PC-9 (cell line): ENCODE results near the gene PADI3. TPM values are rescaled to one million over a fixed set of nuclear protein-coding genes. Genes with fewer than 3 reads are reported as not detected.

ENCODE experiments used
- BruUV-seq: library from RNA; stranded (reverse); fragments of 400-500 nt; replicated peaks from 2 replicates; lab custom pipeline; 2021; lab: Mats Ljungman, UMichigan
- CTCF ChIA-PET: fragments of 300-600 bp; sonication (Branson Sonifier 250); formaldehyde crosslinking; loops from one replicate; lab custom pipeline; 2022; ENCODE audit warnings: antibody characterized with exemption; lab: Charles Lee
- POLR2A ChIA-PET: fragments of 300-600 bp; sonication (Branson Sonifier 250); formaldehyde crosslinking; loops from one replicate; lab custom pipeline; 2022; ENCODE audit warnings: antibody characterized with exemption; ENCODE audit not compliant: unreplicated experiment; lab: Charles Lee
- DNase-seq, 2 experiments: peaks; one replicate each; pipeline versions ENCODE4 v3.0.0 to v3.0.0-alpha.2; 2015 to 2022; ENCODE audit warnings: mixed read lengths in 1 of 2
- H2AFZ ChIP-seq: fragments of 200-600 bp; sonication (generic); 2 replicates; pipeline ENCODE4 v1.8.1; 2017; ENCODE audit warnings: antibody characterized with exemption
- H3F3A ChIP-seq: fragments of 200-600 bp; sonication (generic); 2 replicates; pipeline ENCODE4 v1.8.1; 2017; ENCODE audit warnings: antibody characterized with exemption, mild to moderate bottlenecking, low read depth; ENCODE audit not compliant: insufficient read depth
- H3K27ac ChIP-seq: fragments of 200-600 bp; sonication (generic); 2 replicates; pipeline ENCODE4 v1.6.1; 2016; ENCODE audit warnings: mixed run types
- H3K27me3 ChIP-seq: fragments of 200-600 bp; sonication (generic); 2 replicates; pipeline ENCODE4 v1.6.1; 2016; ENCODE audit warnings: low read depth, mixed run types; ENCODE audit not compliant: insufficient read depth
- H3K36me3 ChIP-seq: fragments of 200-600 bp; sonication (generic); 2 replicates; pipeline ENCODE4 v1.6.1; 2016; ENCODE audit warnings: low read depth, mixed run types
- H3K4me1 ChIP-seq: fragments of 200-600 bp; sonication (generic); replicated peaks from 2 replicates; pipeline ENCODE4 v1.6.1; 2016; ENCODE audit warnings: mixed run types; ENCODE audit not compliant: insufficient read depth
- H3K4me2 ChIP-seq: fragments of 200-600 bp; sonication (generic); 2 replicates; pipeline ENCODE4 v1.6.1; 2017; ENCODE audit warnings: mixed run types
- H3K4me3 ChIP-seq: fragments of 200-600 bp; sonication (generic); 2 replicates; pipeline ENCODE4 v1.6.1; 2016; ENCODE audit warnings: mixed run types
- H3K79me2 ChIP-seq: fragments of 200-600 bp; sonication (generic); 2 replicates; pipeline ENCODE4 v1.6.1; 2017; ENCODE audit warnings: low read depth, mixed run types
- H3K9me2 ChIP-seq: fragments of 200-600 bp; sonication (generic); 2 replicates; pipeline ENCODE4 v1.8.1; 2017; ENCODE audit warnings: mild to moderate bottlenecking; ENCODE audit not compliant: insufficient read depth
- H3K9me3 ChIP-seq: fragments of 200-600 bp; sonication (generic); 2 replicates; pipeline ENCODE4 v1.8.1; 2016; ENCODE audit warnings: low read depth; ENCODE audit not compliant: insufficient read depth
- H4K20me1 ChIP-seq: fragments of 200-600 bp; sonication (generic); 2 replicates; pipeline ENCODE4 v1.8.1; 2017; ENCODE audit not compliant: insufficient read depth
- CTCF ChIP-seq: fragments of 200-600 bp; sonication (generic); conservative IDR thresholded peaks from 2 replicates; pipeline ENCODE4 v1.6.1; 2017; ENCODE audit warnings: mixed run types, antibody characterized with exemption, mild to moderate bottlenecking, moderate library complexity
- EZH2 ChIP-seq: fragments of 200-600 bp; sonication (generic); IDR thresholded peaks from 2 replicates; pipeline ENCODE4 v1.8.0; 2017; ENCODE audit warnings: antibody characterized with exemption, low read depth
- intact Hi-C: fragments of 100-400 bp; cut with micrococcal nuclease; formaldehyde crosslinking; loops from one replicate; pipeline ENCODE4 v1.10.0; 2022; ENCODE audit not compliant: unreplicated experiment
- total RNA-seq: library from RNA; stranded (reverse); gene quantifications from 2 replicates; pipeline ENCODE4 v1.2.3, GENCODE V29; 2021

PADI3 gene
- total RNA-seq, 1 experiment from 2014 or later: 5.0 TPM

GRCh38 chr1:17246971-17247370 lies 1.9 kb upstream of the PADI3 start:
- intact Hi-C loops: no loop called here

GRCh38 chr1:17250601-17251000 lies 1.7 kb downstream of the PADI3 start:
- TF ChIP-seq CTCF (no peak), EZH2 (no peak)
- POLR2A ChIA-PET: no interaction called here
- Histone ChIP-seq H3K9me3 (no peaks in the 10 kb centered on the region), H3K79me2 (no peaks in the 10 kb centered on the region), H3K36me3 (no peaks in the 10 kb centered on the region), H3K4me1 (peaks cover 54% of the 10 kb centered on the region), H3K4me3 (no peak overlapping the region), H3K4me2 (peak overlapping the region; percentile 65), H3F3A (peaks cover 29% of the 10 kb centered on the region), H3K9me2 (no peaks in the 10 kb centered on the region), H2AFZ (no peak overlapping the region), H3K27me3 (no peaks in the 10 kb centered on the region), H3K27ac (peak overlapping the region; percentile 93), H4K20me1 (no peaks in the 10 kb centered on the region)
- no TSS peak for BruUV-seq
- peak; percentile 90 to 97 for DNase-seq
- intact Hi-C loops: loop anchor here (5.0 kb wide), 1 partner anchor 37 kb away; no protein-coding TSS in a partner anchor
- CTCF ChIA-PET: interaction anchor here (0.7 to 1.1 kb wide), 3 partner anchors 16 to 227 kb away, joined by 3 to 5 read pairs (median 3); no protein-coding TSS in a partner anchor

More at GRCh38 chr1:17246971-17247370, 1.9 kb upstream of the PADI3 start:
- Histone ChIP-seq H3K27ac (peak overlapping the region; percentile 52), H4K20me1 (no peaks in the 10 kb centered on the region), H3F3A (peaks cover 39% of the 10 kb centered on the region), H3K9me3 (no peaks in the 10 kb centered on the region), H3K4me2 (peak overlapping the region; percentile 30), H3K27me3 (no peaks in the 10 kb centered on the region), H3K36me3 (0 out of 2 replicates have a peak, but pooled peaks cover 7% of the 10 kb centered on the region), H3K79me2 (no peaks in the 10 kb centered on the region), H3K9me2 (no peaks in the 10 kb centered on the region), H3K4me3 (no peak overlapping the region), H2AFZ (no peak overlapping the region), H3K4me1 (peaks cover 60% of the 10 kb centered on the region)
- ChIA-PET POLR2A (no interaction called here), CTCF (interaction anchor here (1.2 kb wide), 1 partner anchor 27 kb away, joined by 3 read pairs; no protein-coding TSS in a partner anchor)
- BruUV-seq: no TSS peak
- TF ChIP-seq EZH2 (no peak), CTCF (no peak)
- DNase-seq: no peak

GRCh38 chr1:17251246-17251645 lies 2.3 kb downstream of the PADI3 start:
- no peak overlapping the region for H2AFZ ChIP-seq
- peak overlapping the region; percentile 93 for H3K27ac ChIP-seq
- ChIA-PET POLR2A (no interaction called here), CTCF (interaction anchor here (0.8 to 1.1 kb wide), 2 partner anchors 25 to 226 kb away, joined by 3 read pairs; no protein-coding TSS in a partner anchor)
- H3K9me2 ChIP-seq: no peaks in the 10 kb centered on the region
- no peaks in the 10 kb centered on the region for H3K27me3 ChIP-seq
- H3K4me3 ChIP-seq: no peak overlapping the region
- peak; percentile 26 to 77 for DNase-seq
- H4K20me1 ChIP-seq: no peaks in the 10 kb centered on the region
- H3K79me2 ChIP-seq: no peaks in the 10 kb centered on the region
- TSS peak; percentile 61 for BruUV-seq
- no peaks in the 10 kb centered on the region for H3K36me3 ChIP-seq
- H3K4me2 ChIP-seq: peak overlapping the region; percentile 65
- no peaks in the 10 kb centered on the region for H3K9me3 ChIP-seq
- peaks cover 25% of the 10 kb centered on the region for H3F3A ChIP-seq
- H3K4me1 ChIP-seq: peaks cover 47% of the 10 kb centered on the region
- TF ChIP-seq CTCF (no peak), EZH2 (no peak)
- intact Hi-C loops: loop anchor here (5.0 kb wide), 1 partner anchor 36 kb away; no protein-coding TSS in a partner anchor
